ENCODE results near the gene TOX2.

Gene TOX2

GRCh38 chr20:44083220-44083933 is 168.7 kb downstream of the TOX2 start:
- Histone ChIP-seq H3K27me3 (replicated peaks; ENCODE audit: control insufficient read depth, insufficient read depth, low read length) (no peaks in the 10 kb centered on the region), H3K4me3 (replicated peaks; ENCODE audit: low read depth, low read length) (no peak overlapping the region), H3K36me3 (ENCODE audit: control insufficient read depth, insufficient read depth, low read length) (no peaks in the 10 kb centered on the region)
- DNase-seq (ENCODE audit: extremely low read depth, insufficient read length): no peak
- no peak for TF ChIP-seq CTCF (IDR thresholded peaks at IDR 0.05; ENCODE audit: insufficient read depth, low read length, poor library complexity, severe bottlenecking)

- no peaks in the 10 kb centered on the region for H3K27me3 ChIP-seq (replicated peaks; ENCODE audit: control insufficient read depth, insufficient read depth, low read length)
- TF ChIP-seq CTCF (IDR thresholded peaks at IDR 0.05; ENCODE audit: insufficient read depth, low read length, poor library complexity, severe bottlenecking): no peak
- no peaks in the 10 kb centered on the region for H3K36me3 ChIP-seq (ENCODE audit: control insufficient read depth, insufficient read depth, low read length)
- DNase-seq (ENCODE audit: extremely low read depth, insufficient read length): no peak
- H3K4me3 ChIP-seq (replicated peaks; ENCODE audit: low read depth, low read length): no peak overlapping the region
Measured at GRCh38 chr20:44084439-44084838, 169.8 kb downstream of the TOX2 start.

GRCh38 chr20:44084891-44085290 is 170.2 kb downstream of the TOX2 start:
- no peak for DNase-seq (ENCODE audit: extremely low read depth, insufficient read length)
- H3K36me3 ChIP-seq (ENCODE audit: control insufficient read depth, insufficient read depth, low read length): no peaks in the 10 kb centered on the region
- H3K27me3 ChIP-seq (replicated peaks; ENCODE audit: control insufficient read depth, insufficient read depth, low read length): no peaks in the 10 kb centered on the region
- TF ChIP-seq CTCF (IDR thresholded peaks at IDR 0.05; ENCODE audit: insufficient read depth, low read length, poor library complexity, severe bottlenecking): no peak
- no peak overlapping the region for H3K4me3 ChIP-seq (replicated peaks; ENCODE audit: low read depth, low read length)

- Histone ChIP-seq H3K27me3 (replicated peaks; ENCODE audit: control insufficient read depth, insufficient read depth, low read length) (no peaks in the 10 kb centered on the region), H3K4me3 (replicated peaks; ENCODE audit: low read depth, low read length) (no peak overlapping the region), H3K36me3 (ENCODE audit: control insufficient read depth, insufficient read depth, low read length) (no peaks in the 10 kb centered on the region)
- DNase-seq (ENCODE audit: extremely low read depth, insufficient read length): no peak
- TF ChIP-seq CTCF (IDR thresholded peaks at IDR 0.05; ENCODE audit: insufficient read depth, low read length, poor library complexity, severe bottlenecking): no peak
Measured at GRCh38 chr20:44085616-44086434, 171.2 kb downstream of the TOX2 start.

- Histone ChIP-seq H3K27me3 (replicated peaks; ENCODE audit: control insufficient read depth, insufficient read depth, low read length) (no peaks in the 10 kb centered on the region), H3K4me3 (replicated peaks; ENCODE audit: low read depth, low read length) (no peak overlapping the region), H3K36me3 (ENCODE audit: control insufficient read depth, insufficient read depth, low read length) (no peaks in the 10 kb centered on the region)
- DNase-seq (ENCODE audit: extremely low read depth, insufficient read length): no peak
- TF ChIP-seq CTCF (IDR thresholded peaks at IDR 0.05; ENCODE audit: insufficient read depth, low read length, poor library complexity, severe bottlenecking): no peak
Measured at GRCh38 chr20:44087051-44087856, 172.6 kb downstream of the TOX2 start.
